ENCODE results near the gene UMODL1.

GRCh38 chr21:42160111-42160721 lies 89.1 kb downstream of the UMODL1 start:
- no peak for TF ChIP-seq CTCF (IDR thresholded peaks at IDR 0.05)
- TF ChIP-seq POLR2A (IDR thresholded peaks at IDR 0.05): no peak

All from suprapubic skin (tissue), 3 donors.